GM21529 (cell line): ENCODE results near the gene STRN.
A peak's percentile ranks its signal among the peaks of the same experiment; 100 is the strongest.
"Not testable (repeated sequence)": the region's sequence is repeated elsewhere in the genome, so short reads cannot be mapped to it uniquely, and the experiment has no call there.

Experiments used
- ATAC-seq: cut with Tn5 transposase; IDR thresholded peaks from one replicate; pipeline ENCODE4 v1.9.1; 2021; ENCODE audit not compliant: unreplicated experiment

The STRN gene

DNA sequence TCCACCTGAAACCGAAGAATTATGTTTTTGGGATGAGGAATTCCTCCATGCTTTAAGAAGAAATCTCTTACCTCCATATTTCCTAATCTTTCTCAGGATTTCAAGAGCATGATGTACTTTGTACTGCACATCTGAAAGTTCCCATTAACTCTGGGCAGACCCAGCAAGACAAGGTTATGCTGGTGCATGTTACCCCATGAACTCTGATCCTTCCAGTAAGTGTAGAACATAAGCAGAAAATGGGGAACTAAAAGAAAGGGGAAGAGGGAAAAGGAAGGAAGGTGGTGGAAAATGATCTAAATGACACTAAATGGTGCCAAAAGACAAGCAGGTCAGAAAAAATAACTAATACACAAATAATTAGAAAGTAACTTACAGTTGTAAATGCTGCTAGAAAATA is 50.7 kb downstream of the STRN start:
- ATAC-seq, result no peak

DNA sequence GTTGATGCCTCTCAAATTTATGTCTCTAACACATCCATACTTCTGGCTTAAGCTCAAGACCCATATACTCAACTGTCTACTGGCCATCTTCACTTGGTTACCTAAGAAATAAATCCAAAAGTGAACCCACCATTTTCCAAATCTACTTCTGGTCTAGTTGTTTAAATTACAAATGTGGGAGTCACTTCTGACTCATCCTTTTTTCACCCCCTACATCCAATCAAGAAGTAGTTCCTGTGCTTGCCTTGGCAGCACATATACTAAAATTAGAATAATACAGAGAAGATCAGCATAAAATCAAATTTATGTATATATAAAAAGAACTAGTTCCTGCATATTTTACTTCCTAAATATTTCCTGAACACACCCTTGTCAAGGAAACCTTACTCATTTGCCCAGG is 53.6 kb downstream of the STRN start:
- no peak for ATAC-seq

DNA sequence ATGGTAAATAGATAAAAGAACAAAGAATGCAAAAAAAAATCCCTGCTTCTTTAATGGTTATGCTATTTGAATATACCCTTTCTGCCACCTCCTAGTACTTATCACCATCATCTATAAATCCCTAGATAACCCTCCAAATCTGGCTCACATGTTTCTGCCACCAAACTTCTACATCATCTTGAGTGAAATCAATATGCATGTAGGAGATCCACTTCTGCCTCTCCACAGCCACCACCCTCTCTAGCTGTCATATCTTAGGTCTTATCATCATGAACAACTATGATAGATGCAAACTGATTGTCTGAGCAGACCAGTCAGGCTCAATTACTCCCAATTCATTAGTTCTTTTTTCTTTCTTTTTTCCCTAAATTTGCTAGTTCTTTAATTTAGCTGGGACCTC is 55.3 kb downstream of the STRN start:
- ATAC-seq, result no peak

DNA sequence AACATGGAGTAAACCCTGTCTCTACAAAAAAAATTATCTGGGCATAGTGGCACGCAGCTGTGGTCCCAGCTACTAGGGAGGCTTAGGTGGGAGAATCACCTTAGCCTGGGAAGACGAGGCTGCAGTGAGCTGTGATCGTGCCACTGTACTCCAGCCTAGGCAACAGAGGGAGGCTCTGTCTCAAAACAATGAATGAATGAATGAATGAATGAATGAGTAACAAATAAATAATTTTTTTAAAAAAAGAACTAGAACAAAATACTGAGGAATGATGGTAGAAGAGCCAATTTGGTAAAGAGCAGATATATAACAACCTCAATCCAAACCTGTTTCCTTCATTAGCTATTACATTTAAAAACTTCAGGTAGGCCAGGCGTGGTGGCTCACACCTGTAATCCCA is 60.1 kb downstream of the STRN start:
- ATAC-seq, result no peak

DNA sequence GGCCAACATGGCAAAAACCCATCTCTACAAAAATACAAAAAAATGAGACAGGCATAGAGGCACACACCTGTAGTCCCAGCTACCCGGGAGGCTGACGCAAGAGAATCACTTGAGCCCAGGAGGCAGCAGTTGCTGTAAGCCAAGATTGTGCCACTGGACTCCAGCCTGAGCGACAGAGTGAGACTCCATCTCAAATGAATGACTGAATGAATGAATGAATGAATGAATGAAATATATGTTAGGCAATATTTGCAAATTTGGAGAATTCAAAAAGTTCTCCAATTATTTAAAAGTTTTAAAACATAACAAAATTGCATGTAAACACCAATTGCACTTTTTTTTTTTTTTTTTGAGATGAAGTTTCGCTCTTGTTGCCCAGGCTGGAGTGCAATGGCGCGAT is 61.7 kb downstream of the STRN start:
- ATAC-seq, result no peak

DNA sequence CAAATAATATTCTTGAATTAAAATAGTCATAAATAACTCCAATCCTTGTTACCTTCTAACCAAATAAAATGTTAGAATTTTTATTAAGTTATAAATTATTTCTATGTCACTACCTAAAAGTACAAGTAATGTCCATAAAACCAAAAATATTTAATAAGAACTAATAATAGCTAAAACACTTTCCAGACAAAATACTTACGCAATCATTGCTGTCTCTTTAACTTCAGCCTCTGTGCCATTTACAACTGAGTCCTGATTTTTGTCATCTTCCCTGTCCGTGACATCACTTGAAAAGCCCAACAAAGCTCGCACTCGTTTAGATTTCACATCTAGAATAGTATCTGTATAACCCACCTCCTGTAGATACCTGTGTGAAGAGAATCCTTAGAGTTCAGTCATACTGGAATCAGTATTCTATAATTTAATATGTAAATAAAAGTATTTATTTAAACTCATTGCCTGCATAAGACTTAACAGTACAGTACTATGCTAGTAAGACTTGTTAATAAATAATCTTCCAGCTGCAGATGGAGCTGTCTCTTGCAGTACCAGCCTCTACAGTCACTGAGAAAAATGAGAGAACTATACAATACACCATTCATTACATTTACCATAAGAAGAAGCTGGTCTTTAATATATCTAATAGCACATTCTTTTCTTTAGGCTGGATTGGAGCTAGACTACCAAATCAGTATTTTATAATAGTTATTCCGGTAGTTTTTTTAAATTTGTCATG is 63.8 kb downstream of the STRN start:
- no peak for ATAC-seq

DNA sequence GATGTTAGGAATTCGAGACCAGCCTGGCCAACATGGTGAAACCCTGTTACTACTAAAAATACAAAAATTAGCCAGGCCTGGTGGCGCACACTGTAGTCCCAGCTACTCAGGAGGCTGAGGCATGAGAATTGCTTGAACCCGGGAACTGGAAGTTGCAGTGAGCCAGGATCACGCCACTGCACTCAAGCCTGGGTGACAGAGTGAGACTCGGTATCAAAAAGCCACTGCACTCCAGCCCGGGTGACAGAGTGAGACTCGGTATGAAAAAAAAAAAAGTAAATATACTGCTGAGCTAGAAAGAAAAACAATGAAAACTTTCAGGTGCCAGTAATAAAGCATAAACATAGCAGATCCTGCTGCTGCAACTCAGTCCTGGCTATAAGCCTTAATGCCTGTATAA is 73.5 kb downstream of the STRN start:
- ATAC-seq, result no peak

DNA sequence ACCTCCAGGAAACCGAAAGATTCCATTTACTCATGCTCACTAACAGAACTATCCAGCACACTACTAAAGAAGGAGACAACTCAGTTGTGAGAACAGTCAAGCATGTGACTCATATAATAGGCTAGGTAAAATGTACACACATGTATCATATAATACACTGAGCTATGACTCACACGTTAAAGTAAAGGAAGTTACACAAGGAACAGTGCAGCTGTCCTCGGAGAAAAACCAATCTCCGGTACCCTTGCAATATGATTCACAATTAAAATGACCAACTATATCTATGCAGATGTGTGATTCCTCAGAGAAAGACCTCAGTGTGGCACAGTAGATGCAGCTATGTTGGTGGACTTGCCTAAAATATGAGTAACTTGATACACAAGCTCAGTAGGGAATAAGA is 76.5 kb downstream of the STRN start:
- no peak for ATAC-seq

DNA sequence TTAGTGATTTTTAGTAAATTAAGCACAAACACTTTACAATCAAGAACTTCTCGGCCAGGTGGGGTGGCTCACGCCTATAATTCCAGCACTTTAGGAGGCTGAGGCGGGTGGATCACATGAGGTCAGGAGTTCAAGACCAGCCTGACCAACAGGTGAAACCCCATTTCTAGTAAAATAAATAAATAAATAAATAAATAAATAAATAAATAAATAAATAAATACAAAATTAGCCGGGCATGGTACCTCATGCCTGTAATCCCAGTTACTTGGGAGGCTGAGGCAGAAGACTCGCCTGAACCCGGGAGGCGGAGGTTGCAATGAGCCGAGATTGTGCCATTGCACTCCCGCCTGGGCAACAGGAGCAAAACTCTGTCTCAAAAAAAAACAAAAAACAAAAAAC is 79.2 kb downstream of the STRN start:
- ATAC-seq, result not testable (repeated sequence)

DNA sequence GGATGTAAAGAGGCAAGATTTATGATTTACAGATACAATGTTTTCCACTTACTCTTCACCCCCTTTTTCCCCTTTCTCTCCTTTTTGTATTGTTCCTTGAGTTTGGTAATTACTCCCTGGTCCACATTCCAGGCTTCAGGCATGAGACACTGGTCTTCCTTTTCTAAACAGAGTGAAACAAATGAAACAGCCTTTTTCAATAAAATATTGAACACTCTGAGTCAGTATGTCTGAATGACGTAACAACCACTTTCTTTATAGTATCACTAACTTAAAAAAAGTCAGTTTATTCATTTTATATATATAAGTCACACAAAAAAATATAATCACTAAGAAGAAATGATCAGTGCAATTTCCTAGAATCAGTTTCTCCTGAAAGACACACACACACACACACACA is 79.7 kb downstream of the STRN start:
- ATAC-seq, result no peak

DNA sequence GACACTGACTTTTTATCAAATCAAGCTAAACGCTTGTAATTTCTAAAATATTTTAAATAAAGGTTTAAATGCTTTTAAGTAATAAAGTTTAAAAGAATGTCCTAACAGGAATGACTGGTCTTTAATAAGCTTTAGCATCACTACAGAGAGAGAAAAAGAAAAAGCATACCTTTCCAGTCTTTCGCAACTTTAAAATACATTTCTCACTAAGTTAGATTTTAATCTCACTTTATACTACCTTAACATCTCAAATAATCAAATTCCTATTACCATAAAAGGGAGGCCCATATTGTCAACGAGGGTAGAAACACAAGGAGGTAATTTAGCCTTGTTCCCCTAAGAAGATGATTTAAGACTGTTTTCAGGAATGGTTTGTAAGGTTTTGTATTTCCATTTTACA is 80.7 kb downstream of the STRN start:
- ATAC-seq, result no peak

DNA sequence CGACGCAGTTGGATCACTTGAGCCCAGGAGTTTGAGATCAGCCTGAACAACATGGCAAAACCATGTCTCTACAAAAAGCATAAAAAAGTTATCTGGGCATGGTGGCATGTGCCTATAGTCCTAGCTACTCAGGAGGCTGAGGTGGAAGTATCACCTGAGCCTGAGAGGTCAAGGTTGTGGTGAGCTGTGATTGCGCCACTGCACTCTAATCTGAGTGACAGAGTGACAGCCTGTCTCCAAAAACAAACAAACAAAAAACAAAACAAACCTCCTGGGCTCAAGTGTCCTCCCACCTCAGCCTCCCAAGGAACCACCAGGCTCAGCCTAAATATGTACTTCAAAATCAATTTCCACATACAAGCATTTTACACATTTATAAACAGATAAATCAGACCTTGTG is 83.8 kb downstream of the STRN start:
- ATAC-seq, result no peak

DNA sequence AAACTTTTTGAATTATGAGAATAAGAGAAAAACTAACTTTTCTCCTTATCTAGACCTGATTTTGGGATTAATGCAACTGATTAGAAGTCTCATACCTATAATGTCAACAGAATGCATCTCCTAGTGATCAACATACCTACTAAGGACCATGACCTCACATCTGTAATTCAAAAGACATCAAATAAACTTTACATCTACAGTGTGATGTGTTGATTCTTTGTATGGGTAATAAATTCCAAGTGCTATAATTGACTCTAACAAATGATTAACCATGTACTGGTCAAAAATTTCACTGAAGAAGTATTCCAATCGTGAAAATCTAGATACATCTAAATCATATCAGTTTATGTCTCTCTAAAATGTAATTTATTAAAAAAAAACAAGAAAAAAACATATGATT is 84.5 kb downstream of the STRN start:
- ATAC-seq, result no peak

DNA sequence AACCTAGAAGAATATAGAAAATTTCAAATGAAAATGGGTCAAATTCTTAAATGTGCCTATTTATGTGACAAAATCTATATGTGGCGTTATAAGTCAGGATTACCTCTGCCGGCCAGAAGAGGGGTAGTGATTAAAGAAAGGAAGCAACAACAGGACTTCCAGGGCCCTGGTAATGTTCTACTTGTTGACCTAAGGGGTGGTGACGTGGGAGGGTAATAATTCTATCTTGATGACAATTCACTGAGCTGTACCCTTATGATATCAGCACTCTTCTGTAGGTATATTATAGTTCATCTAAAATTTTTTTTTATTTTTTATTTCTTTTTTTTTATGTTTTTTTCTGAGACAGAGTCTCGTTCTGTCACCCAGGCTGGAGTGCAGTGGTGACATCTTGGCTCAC is 87.9 kb downstream of the STRN start:
- ATAC-seq, result no peak

DNA sequence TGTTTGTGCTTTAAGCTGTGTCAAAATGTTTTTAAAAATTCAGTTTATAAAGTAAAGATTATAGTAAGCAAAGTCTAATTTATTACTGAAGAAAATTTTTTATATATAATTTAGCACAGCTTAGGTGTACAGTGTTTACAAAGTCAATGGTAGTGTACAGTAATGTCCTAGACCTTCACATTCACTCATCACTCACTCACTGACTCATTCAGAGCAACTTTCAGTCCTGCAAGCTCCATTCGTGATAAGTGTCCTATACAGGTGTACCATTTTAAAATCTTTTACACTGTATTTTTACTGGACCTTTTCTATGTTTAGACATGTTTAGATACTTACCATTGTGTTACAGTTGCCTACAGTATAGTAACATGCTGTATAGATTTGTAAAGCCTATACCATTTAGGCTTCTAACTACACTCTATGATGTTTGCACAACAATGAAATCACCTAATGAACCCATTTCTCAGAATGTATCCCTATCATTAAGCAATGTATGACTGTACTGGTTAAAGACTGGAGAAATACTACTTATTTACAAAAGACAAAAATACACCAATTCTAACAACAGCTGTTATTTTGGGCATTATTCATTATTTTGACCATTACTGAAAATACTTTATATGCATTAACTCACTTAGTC is 95.1 kb downstream of the STRN start:
- no peak for ATAC-seq

DNA sequence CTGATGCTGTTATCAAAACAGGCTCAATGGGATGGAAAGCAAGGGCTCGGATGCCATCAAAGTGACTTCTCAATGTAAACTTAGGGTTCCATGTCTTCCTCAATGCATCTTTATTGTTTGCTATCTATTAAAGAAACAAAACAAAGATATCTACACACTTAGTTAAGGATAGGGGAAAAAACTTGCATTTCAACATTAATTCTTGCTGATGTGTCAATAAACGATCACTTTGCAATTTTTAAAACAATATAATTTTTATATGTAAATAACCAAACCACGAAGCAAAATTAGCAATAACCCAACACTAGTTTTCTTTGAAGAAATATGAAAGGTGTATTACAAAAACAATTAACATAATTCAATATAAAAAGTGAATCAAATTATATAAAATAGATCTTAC is 96.7 kb downstream of the STRN start:
- no peak for ATAC-seq

DNA sequence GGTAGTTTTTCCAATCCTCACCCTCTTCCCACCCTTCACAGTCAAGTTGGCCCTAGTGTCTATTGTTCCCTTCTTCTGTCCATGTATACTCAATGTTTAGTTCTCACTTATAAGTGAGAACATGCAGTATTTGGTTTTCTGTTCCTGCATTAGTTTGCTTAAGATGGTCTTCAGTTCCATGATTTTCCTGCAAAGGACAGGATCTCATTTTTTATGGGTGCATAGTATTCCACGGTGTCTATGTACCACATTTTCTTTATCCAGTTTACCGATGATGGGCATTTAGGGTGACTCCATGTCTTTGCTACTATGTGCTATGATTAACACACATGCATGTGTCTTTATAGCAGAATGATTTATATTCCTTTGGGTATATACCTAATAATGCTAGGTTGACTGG is 104.4 kb downstream of the STRN start:
- ATAC-seq, result no peak

DNA sequence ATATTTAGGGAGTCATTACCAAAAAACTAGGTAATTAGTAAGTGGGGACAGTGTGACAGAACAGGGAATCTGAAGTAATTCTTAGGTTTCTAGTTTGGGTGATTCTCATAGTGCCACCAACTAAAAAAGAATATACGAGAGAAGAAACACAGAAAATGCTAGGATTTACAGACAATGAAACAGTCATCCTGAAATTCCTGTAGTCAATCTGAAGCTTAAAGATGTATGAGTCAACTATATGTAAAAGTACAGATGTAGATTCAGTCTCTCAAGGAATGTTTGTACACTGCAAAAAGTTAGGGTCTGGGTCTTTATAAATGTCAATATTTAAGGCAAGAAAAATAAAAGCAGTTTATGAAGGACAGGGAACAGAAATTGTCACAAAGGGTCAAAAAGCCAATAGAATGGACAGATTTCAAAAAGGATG is 107.0 kb downstream of the STRN start:
- peak; percentile 19 for ATAC-seq

DNA sequence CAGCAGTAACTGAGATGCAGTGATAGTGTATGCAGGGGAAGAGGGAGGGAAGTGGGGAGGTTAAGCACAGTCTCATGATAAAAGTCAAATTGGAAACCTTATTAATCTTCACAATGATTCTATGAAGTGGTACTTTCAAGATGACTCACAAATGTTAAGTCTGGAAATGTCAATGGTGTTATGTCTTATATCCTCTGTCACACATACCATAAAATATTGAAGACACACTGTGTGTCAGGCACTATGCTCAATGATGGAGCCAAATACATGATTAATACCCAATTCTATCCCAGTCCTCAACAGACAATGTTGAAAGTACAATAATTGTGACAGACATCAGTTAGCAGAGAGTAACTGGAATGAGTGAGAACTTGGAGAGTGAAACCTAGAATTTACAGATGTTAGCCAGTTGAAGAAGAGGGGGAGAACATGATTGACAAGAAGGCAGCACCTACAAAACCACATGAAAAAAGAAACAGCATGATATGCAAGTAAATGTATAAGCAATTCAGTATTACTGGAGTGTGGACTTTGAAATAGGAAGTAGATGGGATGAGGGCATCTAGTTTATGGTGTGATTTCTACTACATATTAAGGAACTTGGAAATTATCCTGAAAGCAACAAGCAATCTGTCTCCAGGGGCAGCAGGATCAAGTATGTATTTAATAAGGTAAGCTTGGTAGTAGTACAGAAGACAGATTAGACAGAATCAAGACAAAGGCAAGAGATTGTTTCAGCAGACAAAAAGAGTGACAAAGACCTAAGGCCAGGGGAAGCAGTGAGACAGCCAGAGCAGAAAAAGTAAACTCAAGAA is 107.6 kb downstream of the STRN start:
- ATAC-seq, result peak; percentile 68

DNA sequence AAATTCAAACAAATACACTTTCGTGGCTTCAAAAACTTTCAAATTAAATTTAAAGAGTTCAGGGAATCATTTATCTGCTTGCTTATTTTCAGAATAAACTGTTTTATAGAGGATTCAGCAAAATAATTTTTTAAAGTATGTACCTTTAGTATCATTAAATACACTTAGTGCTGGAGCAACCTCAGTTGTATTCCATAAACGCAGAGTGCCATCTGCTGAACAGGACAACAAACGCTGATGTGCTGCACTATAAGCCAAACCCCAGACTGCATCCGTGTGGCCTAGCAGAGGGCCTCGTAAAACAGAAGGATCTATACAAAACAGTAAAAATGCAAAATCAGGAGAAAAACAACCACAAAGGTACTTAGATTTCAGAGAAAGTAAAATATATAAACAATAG is 108.6 kb downstream of the STRN start:
- no peak for ATAC-seq

DNA sequence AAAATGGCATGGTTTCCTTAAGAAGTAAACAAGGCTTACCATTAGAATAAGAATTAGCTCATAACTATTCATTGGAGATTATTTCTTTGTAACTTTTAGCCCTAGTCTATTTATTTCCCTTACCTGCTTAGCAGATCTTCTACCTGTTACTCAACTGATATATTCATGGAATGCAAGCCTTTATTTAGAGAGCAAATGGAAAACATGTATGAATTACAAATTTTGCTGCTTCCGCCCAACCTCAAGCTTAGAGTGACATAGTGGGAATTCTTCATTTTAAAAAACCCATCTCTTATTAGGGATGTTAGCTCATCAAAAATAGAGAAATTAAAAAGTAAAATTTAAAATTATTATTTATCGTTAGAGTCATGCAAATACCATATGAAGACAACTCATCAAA is 110.9 kb downstream of the STRN start:
- ATAC-seq, result no peak

DNA sequence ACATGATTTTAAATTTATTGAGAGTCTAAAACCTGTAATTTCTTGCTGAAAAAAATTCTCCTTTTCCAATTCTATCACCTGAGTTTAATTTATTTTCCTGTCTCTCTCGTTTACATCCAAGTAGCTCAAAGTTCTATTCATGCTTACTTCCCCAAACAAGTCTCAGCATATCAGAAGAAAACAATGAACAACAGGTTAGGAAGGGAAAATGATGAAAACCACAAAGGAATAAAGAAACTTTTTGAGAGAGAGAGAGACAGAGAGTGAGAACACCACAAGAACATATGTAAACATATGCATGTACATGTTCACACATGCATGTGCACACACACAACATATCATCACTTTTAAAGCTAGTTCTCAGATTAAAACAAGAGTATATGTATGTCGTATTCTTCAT is 112.1 kb downstream of the STRN start:
- ATAC-seq, result no peak
